NCI-H345 treated with DMSO at 0.1 percent for 48 hours (cell line): Measurements from ENCODE around the gene FBXO48.

Source experiments
- DNase-seq: peaks from one replicate; lab custom pipeline; 2025; ENCODE audit not compliant: unreplicated experiment; lab: John Stamatoyannopoulos, UW

The FBXO48 gene

DNA sequence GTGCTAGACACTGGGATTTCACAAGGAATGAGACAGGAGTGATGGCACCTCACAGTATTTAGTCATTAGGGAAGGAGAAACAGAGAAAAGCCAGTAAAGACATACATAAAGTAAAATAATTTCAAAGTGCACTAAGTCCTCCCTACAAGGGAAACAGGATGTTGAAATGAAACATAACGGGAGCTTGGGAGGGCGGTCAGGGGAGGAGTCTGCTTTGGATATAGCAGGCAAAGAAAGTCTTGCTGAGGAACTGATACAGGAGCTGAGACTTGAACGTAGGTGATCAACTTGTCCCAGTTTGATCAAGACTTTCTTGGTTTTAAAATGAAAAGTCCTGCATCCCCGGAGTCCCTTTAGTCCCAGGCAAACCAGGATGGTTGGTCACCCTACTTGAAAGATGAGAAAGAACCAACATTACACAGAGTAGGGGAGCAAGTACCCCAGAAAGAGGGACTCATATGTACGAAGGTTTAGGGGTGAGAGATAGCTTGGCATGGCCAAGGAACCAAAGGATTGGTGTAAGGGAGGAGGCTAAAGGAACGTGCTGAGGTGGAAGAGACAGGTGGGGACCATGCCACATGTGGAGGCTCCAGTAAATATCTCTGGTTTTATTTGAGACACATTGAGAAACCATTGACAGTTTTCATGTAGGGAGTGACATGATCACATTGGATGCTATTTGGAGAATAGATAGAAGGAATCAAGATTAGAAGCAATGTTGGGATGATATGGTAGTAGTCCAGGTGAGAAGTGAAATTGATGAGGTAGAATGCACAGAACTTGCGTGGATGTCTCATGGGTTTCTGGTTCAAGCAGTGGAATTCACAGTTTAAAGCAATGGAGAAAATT, 28.4 kb downstream of the FBXO48 start:
- no peak for DNase-seq

DNA sequence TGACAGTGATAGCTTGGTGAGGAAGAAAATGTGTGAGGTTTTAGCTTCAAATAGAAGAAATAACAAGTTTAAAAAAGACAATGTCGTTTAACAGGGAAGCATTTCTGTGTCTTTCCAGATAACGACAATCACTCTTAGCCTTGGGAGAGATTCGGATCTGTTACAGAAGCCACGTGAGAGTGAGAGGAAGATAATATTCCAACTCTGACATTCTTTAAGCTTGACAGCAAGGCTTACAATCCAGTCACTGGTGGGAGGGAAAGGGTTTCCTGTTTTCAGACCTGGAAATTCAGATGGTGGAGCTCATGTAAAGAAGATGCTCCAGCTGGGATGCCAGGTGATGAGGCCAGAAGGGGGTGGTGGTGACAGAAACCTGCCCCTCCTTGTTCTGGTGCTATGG, 30.8 kb downstream of the FBXO48 start:
- DNase-seq, result no peak

DNA sequence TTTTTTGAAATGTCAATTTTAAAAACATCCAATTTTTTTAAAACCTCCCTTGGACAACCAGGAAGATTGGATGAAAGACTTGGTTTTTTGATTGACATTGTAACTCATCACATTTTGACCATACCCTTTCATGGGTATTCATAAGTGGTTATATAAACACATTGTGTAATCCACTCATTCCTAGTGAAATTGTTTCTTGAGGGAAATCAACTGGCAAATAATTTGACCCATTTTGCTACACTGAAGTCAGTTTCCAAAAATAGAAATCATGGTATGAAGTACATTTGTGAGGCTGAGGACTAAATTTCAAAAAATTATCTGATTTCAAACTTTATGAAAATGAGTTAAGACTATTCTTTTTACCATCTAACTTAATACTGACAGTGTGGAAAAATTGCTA, 31.5 kb downstream of the FBXO48 start:
- DNase-seq, result no peak

DNA sequence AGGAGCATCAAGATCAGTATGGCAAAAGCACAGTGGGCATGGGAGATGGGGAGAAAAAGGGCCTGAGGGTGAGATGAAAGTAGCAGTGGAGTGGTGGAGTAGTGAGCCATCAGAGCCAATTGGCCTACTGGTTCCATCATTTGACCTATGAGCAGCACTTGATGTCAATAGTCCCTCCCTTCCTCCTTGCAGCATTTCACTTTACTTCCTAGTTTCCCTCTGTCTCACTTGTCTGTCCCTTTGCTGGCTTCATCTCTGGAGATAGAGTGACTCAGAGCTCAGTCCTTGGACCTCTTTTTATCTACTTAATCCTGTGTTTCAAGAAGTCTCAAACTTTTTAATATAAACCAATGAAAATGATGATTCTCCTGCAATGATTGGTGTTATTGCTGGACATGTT, 32.1 kb downstream of the FBXO48 start:
- no peak for DNase-seq

DNA sequence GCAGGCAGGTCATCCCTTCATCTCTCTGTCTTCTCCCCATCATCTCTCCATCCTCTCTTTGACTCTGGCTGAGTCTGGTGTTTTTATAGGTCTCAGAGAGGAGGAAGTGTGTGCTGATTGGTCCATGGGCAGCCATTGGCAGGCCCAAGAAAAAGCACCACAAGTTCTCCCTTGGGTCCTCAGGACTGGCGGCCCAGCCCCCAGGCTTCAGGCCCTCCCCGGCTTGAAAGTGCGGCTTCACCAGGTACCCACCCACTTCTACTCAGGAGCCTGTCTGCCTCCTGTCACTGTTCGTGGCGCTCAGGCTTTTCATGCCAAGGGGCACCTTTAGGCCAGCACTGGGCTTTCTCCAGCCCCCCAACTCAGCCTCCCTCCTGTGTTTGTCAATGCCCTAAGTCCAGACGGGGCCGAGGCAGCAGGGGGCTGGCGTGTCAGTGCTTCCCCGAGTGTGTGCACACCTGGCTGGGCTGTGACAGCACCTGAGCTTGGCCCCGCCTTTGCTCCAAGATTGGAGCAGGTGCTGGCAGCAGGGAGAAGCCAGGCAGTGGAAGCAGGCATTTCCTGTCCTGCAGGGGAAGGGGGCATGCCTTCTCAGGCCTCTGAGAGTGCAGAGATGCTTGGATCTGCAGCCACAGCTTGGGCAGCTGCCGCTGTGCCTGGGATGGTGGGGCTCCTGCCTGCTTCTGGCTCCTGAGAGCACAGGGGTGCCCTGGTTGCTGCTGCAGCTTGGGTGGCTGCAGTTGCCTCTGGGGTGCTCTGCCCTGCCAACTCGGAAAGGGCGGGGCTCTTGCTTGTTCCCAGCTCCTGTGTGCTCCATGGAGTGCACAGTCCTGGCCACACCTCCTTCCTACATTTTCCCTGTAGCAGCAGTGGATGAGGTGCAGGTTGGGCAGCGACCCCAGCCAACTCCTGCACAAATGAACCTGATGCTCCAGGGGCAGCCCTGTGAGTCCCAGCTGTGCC, 34.1 kb downstream of the FBXO48 start:
- DNase-seq, result no peak

DNA sequence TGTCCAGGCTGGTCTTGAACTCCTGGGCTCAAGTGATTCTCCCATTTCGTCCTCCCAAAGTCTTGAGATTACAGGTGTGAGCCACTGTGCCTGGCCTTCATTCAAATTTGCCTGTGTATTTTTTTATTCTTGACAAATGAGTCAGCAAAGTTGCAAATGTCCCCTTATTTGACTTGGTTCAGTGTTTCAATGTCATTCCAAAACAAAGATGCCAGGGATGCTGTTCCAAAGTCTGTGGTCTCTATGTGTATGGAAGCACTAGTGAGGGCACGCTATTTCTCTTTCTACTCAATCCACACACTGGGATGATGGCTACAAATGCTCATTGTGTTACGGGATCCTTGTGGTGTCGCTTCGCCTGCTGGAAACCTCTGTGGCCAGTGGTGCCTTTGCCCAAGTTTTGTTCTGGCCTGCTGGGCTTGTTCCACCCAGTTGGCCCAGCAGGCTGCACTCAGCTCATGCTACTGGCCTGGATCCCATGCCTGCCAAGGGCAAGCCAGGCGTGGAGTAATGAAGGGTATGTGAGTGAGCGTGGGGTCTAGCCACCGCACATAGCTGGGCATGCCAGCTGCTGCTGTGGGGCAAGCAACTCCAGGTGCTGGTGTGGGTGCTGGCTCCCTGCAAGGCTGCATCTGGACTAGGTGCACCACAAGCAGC, 35.6 kb downstream of the FBXO48 start:
- no peak for DNase-seq

GRCh38 chr2:68429311-68429826, 37.7 kb downstream of the FBXO48 start:
- DNase-seq, result no peak

- no peak for DNase-seq
Observed at GRCh38 chr2:68428746-68429145, 38.3 kb downstream of the FBXO48 start.

- no peak for DNase-seq
Observed at GRCh38 chr2:68428126-68428525, 39.0 kb downstream of the FBXO48 start.

DNA sequence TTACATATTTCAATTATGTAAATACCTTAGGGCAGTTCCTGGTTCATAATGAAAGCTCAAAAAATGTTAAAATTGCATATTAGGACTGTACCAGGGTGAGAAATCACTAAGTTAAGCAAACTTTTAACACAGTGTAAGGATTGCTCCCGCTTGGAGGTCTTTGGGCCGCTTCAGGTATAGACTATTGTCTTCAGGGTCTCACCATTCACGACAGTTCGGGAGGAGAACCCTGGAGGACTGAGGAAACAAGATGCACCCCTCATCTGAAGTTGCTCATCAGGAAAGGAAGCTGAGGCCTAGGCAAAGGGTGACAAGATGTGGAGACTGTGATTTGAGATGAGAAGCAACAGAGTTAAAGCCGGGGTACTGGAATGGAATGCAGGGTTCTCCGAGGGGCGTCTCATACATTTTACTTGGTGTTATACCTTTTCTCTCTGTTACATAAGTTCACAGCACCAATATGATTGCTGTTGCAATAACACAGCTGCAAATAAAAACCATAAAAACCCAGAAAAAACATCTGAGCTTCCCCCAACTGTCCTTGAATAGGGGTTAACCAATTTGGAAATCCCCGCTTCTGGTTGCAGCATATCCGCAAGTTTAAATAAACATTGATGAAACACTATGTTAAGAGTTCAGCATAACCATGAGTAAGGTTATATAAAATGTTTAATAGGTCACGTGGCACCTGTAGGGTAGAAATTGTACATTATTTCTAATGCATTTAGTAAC, 40.1 kb downstream of the FBXO48 start:
- no peak for DNase-seq

DNA sequence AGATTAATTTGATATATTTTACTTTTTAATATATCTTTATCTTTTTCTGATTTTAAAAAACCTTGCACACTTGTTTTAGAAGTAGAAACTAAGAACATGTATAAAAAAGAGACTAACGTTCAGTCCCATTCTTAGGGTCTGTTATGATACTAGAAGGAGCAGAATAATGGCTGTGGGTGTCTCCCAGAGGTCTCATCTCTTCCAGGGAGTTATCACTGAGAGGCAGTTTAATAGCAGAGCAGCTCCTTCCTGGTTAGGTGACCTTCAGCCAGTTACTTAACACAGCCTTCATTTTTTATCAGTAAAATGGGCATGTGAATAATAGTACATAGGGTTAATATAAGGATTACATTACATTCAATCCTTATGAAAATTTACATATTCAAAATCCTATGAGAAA, 40.6 kb downstream of the FBXO48 start:
- DNase-seq, result no peak

DNA sequence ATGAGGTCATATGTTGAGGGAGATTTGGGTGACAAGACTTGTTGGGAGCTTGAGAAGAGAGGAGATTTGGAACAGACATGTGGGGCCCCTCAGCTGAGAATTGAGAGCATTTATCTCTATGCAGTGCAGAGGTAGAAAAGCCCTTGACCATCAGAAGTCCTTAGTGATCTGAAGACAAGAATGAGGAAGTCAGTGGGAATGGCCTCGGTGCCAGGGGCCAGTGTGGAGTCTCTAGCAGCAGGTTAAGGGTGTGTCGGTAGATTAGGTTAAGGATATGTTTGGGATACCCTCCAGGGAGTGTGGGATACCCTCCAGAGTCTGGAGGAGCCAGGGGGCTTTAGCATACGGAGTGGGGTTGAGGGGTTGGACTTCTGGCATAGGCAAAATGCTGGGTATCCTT, 41.6 kb downstream of the FBXO48 start:
- no peak for DNase-seq

DNA sequence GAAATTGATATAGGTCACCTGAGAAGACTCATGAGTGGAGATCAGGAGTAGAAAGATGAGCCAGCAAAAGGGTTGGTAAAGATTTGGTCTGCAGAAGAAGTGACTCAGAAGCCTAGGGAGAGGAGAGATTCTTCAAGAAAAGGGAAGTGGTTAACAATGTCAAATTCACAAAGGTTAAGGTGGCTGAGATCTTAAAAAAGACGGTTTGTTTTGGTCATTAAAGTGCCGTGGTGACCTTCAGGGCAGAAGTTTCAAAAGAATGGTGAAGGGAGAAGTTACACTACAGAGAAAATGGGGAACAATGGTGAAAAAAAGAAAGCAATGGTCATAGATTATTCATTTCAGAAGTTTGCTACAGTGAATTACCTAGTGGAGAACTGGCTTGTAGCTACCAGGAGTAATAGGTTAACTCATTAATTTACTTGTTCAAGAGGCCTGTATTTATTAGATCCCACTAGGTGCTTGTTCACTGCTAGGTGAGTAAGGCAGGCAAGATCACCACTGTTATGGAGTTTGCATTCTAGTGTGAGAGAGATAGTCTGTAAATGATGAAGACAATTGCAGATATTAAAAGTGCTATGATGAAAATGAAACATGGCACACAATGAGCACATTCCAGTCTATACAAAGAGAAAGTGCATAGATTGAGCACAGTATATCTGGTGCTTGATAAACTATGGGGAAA, 43.0 kb downstream of the FBXO48 start:
- DNase-seq, result no peak

DNA sequence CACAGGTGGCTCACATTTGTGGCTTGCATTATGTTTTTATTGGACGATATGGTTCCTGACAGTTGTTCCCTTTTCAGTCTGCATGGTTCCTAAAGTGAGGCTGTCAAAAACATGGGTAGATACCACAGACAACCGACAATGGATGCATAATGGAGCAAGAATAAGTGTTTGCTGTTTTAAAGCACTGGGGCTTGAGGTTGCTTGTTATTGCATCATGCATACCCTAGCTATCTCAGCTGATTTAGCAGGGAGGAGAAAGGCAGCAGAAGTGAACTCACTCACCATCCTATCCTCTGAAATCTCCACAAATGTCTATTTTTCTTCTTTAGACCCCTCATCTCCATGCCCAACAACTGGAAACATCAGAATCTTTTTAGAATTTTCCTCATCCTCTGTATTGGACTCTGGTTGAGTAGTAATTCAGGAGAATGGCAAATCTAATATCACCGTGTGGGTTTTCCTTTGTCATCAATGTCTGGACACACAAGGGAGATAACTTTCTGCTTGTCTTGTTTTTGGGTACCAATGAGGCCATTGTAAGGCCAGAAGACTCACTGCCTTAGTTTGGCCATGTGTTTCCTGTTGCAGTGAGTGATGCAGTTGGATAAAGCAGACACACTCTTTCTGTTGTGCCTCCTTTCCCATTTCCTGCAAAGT, 46.7 kb downstream of the FBXO48 start:
- DNase-seq, result no peak

- DNase-seq, result no peak
Observed at GRCh38 chr2:68418855-68419254, 48.2 kb downstream of the FBXO48 start.

DNA sequence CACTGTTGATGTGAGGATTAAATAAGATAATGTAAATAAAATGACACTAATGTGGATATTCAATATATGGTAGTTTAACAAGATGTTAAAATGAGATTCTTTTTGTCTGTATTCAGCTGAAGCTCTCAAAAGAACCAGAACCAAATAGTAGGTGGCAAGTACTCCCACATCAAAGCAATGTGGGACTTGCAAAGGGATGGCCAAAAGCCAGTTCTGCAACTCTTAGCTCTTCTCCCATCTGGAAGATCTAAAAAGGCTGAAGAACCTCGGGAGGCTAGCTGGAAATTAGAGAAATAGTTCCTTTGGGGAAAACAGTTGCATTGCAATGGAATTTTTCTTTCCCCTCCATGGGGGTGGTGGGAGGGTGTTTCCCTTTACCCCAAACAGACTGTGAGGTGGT, 48.7 kb downstream of the FBXO48 start:
- DNase-seq, result no peak

DNA sequence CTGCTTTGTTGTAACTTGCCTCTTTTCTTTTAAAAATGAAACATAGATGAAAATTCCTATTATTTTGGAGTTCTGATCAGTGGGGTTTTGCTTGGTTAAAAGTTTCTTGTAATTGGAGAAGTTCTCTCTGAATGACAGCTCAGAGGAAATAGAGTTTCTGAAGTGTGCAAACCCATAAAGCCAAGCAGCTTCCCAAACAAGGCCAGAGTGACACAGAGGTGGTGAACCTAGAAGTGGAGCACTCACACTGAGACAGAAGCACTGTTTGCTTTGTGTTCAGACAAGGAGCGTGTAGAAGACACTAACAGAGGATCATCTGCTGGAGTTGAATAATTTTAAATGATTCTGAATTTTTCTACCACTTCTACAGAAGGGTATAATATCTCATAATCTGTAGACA, 49.2 kb downstream of the FBXO48 start:
- DNase-seq, result no peak

- peak; percentile 56 for DNase-seq
Observed at GRCh38 chr2:68416081-68416675, 50.9 kb downstream of the FBXO48 start.

GRCh38 chr2:68415521-68415920, 51.6 kb downstream of the FBXO48 start:
- no peak for DNase-seq
